HCT116 (cell line): Measurements from ENCODE around the gene GYS1. TPM values are rescaled to one million over a fixed set of nuclear protein-coding genes. Genes with fewer than 3 reads are reported as not detected.

Source experiments
- ATAC-seq: fragments of 200-7000 bp; cut with Tn5 transposase; 2 replicates; pipeline ENCODE4 v1.9.1; 2020; ENCODE audit warnings: mild to moderate bottlenecking, moderate library complexity
- BruUV-seq: library from RNA; stranded (reverse); fragments of 400-500 nt; replicated peaks from 2 replicates; lab custom pipeline; 2021; lab: Mats Ljungman, UMichigan
- CTCF ChIA-PET: fragments of 300-600 bp; sonication (Branson Sonifier 250); formaldehyde crosslinking; loops from one replicate; lab custom pipeline; 2021; ENCODE audit warnings: antibody characterized with exemption; lab: Charles Lee
- POLR2A ChIA-PET: fragments of 300-600, 350-600 bp; sonication (Branson Sonifier 250); formaldehyde crosslinking; loops from one replicate; lab custom pipeline; 2021; ENCODE audit warnings: antibody characterized with exemption; lab: Charles Lee
- RAD21 ChIA-PET, 2 experiments: fragments of 300-600 bp; sonication (Branson Sonifier 250); formaldehyde crosslinking; loops; one replicate each; lab custom pipeline; 2023; ENCODE audit warnings: low total read pairs in 2 of 2; ENCODE audit not compliant: uncharacterized antibody in 2 of 2, unreplicated experiment in 2 of 2, low non-redundant PET in 1 of 2; lab: Charles Lee
- DNase-seq: peaks from one replicate; pipeline ENCODE4 v3.0.0-alpha.2; 2010; ENCODE audit warnings: low read depth, low spot score
- H2AFZ ChIP-seq: fragments of 200-600 bp; shearing (Covaris generic), sonication (generic); 2 replicates; pipeline ENCODE4 v1.6.1; 2017; ENCODE audit warnings: low read depth, mixed run types, mixed read lengths, antibody characterized with exemption, low read length; ENCODE audit not compliant: poor library complexity, severe bottlenecking
- H3K27ac ChIP-seq: 2 replicates; pipeline ENCODE4 v1.5.1; 2012; ENCODE audit warnings: low read depth, low read length
- H3K27me3 ChIP-seq: fragments of 200-600 bp; sonication (generic); 2 replicates; pipeline ENCODE4 v1.6.1; 2016; ENCODE audit warnings: mixed run types, low read length, mixed read lengths; ENCODE audit not compliant: insufficient read depth
- H3K36me3 ChIP-seq, 2 experiments: fragments of 200-500 bp in 1 of 2; fragments of 200-600 bp in 1 of 2; sonication (Bioruptor generic) in 1 of 2; sonication (generic) in 1 of 2; 2 replicates each; pipeline versions ENCODE4 v1.5.1 to v1.6.1; 2014 to 2016; ENCODE audit warnings: low read length in 2 of 2, inconsistent platforms in 1 of 2, mixed read lengths in 1 of 2, mixed run types in 1 of 2; ENCODE audit not compliant: insufficient read depth in 2 of 2, control insufficient read depth in 1 of 2
- H3K4me1 ChIP-seq, 2 experiments: fragments of 200-600 bp in 1 of 2; sonication (generic) in 1 of 2; 2 replicates each; pipeline versions ENCODE4 v1.5.1 to v1.6.1; 2012 to 2017; ENCODE audit warnings: low read length in 2 of 2, inconsistent platforms in 1 of 2, mild to moderate bottlenecking in 1 of 2, mixed read lengths in 1 of 2, mixed run types in 1 of 2, moderate library complexity in 1 of 2; ENCODE audit not compliant: insufficient read depth in 2 of 2, control insufficient read depth in 1 of 2
- H3K4me2 ChIP-seq: fragments of 200-600 bp; sonication (generic); 2 replicates; pipeline ENCODE4 v1.6.1; 2017; ENCODE audit warnings: mixed run types, low read length, mixed read lengths
- H3K4me3 ChIP-seq, 2 experiments: fragments of 200-600 bp in 1 of 2; sonication (generic) in 1 of 2; replicated peaks in 1 of 2; 2 replicates each; pipeline ENCODE4 v1.5.1; 2011 to 2016; ENCODE audit warnings: low read length in 2 of 2, control low read depth in 1 of 2, low read depth in 1 of 2, mild to moderate bottlenecking in 1 of 2, mixed read lengths in 1 of 2, mixed run types in 1 of 2
- H3K79me2 ChIP-seq: fragments of 200-600 bp; sonication (generic); 2 replicates; pipeline ENCODE4 v1.6.1; 2017; ENCODE audit warnings: mild to moderate bottlenecking, mixed run types, low read length, moderate library complexity, mixed read lengths; ENCODE audit not compliant: insufficient read depth
- H3K9ac ChIP-seq: fragments of 200-600 bp; sonication (generic); 2 replicates; pipeline ENCODE4 v1.6.1; 2016; ENCODE audit warnings: low read length, mixed read lengths
- H3K9me2 ChIP-seq: fragments of 200-600 bp; sonication (generic), shearing (Covaris generic); 2 replicates; pipeline ENCODE4 v1.6.1; 2017; ENCODE audit warnings: mixed run types, mild to moderate bottlenecking, moderate library complexity; ENCODE audit not compliant: insufficient read depth
- H3K9me3 ChIP-seq, 2 experiments: fragments of 200-500 bp in 1 of 2; fragments of 200-600 bp in 1 of 2; sonication (Bioruptor generic) in 1 of 2; sonication (generic) in 1 of 2; 2 replicates each; pipeline ENCODE4 v1.6.1; 2014 to 2017; ENCODE audit warnings: low read length in 2 of 2, mixed read lengths in 2 of 2, inconsistent platforms in 1 of 2, low read depth in 1 of 2, mild to moderate bottlenecking in 1 of 2, mixed run types in 1 of 2, moderate library complexity in 1 of 2; ENCODE audit not compliant: control insufficient read depth in 1 of 2, insufficient read depth in 1 of 2
- H4K20me1 ChIP-seq: fragments of 200-600 bp; sonication (generic), shearing (Covaris generic); 2 replicates; pipeline ENCODE4 v1.6.1; 2017; ENCODE audit warnings: mixed run types, mild to moderate bottlenecking, moderate library complexity; ENCODE audit not compliant: insufficient read depth
- CEBPB ChIP-seq: IDR thresholded peaks from 2 replicates; pipeline ENCODE4 v1.6.1; 2012; ENCODE audit warnings: low read depth
- EZH2phosphoT487 ChIP-seq: fragments of 200-600 bp; IDR thresholded peaks from 2 replicates; pipeline ENCODE4 v1.6.1; 2018; ENCODE audit warnings: antibody characterized with exemption, borderline replicate concordance
- JUND ChIP-seq: IDR thresholded peaks from 2 replicates; pipeline ENCODE4 v1.6.1; 2012
- POLR2A ChIP-seq: IDR thresholded peaks from 2 replicates; pipeline ENCODE4 v1.7.0; 2011; ENCODE audit warnings: borderline replicate concordance; ENCODE audit not compliant: insufficient read depth, insufficient read length; ENCODE audit errors: extremely low read depth
- SP1 ChIP-seq: IDR thresholded peaks from 2 replicates; pipeline ENCODE4 v1.6.1; 2012; ENCODE audit warnings: low read depth
- YY1 ChIP-seq: IDR thresholded peaks from 2 replicates; pipeline ENCODE4 v1.6.1; 2011; ENCODE audit warnings: low read length, low read depth, moderate library complexity, mild to moderate bottlenecking; ENCODE audit not compliant: insufficient replicate concordance; ENCODE audit errors: extremely low read depth
- ZFX ChIP-seq: fragments of 450-650 bp; IDR thresholded peaks from 2 replicates; pipeline ENCODE4 v1.6.1; 2017
- intact Hi-C: fragments of 100-400 bp; cut with micrococcal nuclease; formaldehyde crosslinking; loops from 2 replicates; pipeline ENCODE4 v1.10.0; 2022
- total RNA-seq: library from RNA; stranded (reverse); gene quantifications from one replicate; pipeline ENCODE4 v1.2.1, GENCODE V29; 2021; ENCODE audit not compliant: unreplicated experiment
- TF ChIP-seq, protein P1 (sequence below): IDR thresholded peaks from 2 replicates; pipeline ENCODE4 v1.6.1; 2011; ENCODE audit warnings: mild to moderate bottlenecking, low read length, moderate library complexity; ENCODE audit not compliant: insufficient replicate concordance; ENCODE audit errors: extremely low read depth

GYS1 gene
- total RNA-seq, 1 experiment from 2014 or later = 50.7 TPM

DNA sequence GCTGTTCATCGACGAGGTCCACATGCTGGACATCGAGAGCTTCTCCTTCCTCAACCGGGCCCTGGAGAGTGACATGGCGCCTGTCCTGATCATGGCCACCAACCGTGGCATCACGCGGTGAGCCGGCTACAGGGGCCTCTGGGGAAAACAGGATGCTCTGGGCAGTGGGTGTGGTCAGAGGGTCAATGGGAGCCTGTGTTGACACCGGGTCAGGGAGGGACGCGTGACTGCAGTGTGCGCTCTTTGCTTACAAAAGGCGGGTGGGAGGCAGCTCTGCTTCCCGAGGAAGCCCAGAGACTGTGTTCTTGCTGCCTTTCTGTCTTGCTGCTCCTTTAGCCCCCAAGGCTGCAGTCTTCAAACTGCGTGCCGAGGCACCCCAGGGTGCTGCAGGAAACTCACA is 18.1 kb upstream of the GYS1 start:
- Histone ChIP-seq H3K79me2 (no peaks in the 10 kb centered on the region), H3K9ac (no peak overlapping the region), H3K4me1 (no peaks in the 10 kb centered on the region), H3K36me3 (peaks cover 49 to 51% of the 10 kb centered on the region in 2 experiments), H3K9me3 (no peaks in the 10 kb centered on the region), H2AFZ (no peak overlapping the region), H3K9me2 (no peaks in the 10 kb centered on the region), H3K4me3 (no peak overlapping the region), H3K27me3 (no peaks in the 10 kb centered on the region), H4K20me1 (no peaks in the 10 kb centered on the region), H3K27ac (no peak overlapping the region), H3K4me2 (no peak overlapping the region)
- intact Hi-C loops = no loop called here
- ATAC-seq (no peak), DNase-seq (no peak)
- ChIA-PET CTCF (interaction anchor here (3.3 kb wide), 1 partner anchor 11 kb away, joined by 19 read pairs; no protein-coding TSS in a partner anchor), RAD21 (no interaction called here), POLR2A (no interaction called here)
- no TSS peak for BruUV-seq
- no peak for TF ChIP-seq POLR2A
- TF ChIP-seq ZFX = no peak

DNA sequence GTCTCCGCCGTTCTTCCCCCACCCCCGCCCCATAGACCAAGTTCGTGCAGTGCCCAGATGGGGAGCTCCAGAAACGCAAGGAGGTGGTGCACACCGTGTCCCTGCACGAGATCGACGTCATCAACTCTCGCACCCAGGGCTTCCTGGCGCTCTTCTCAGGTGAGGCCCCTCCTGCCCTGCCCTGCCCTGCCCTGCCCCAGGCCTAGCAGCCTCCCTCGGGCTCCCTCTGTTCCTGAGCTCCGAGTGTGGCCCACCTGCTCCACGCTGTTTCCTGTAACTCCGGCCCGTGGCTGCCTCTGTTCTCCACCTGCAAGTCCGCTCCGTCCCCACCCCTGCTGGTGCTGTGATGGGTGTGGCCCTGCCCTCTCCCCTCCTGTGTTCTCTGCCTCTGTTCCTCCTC is 17.3 kb upstream of the GYS1 start:
- Histone ChIP-seq H3K9ac (no peak overlapping the region), H3K27ac (no peak overlapping the region), H3K36me3 (peaks cover 48 to 57% of the 10 kb centered on the region in 2 experiments), H3K4me2 (no peak overlapping the region), H3K27me3 (no peaks in the 10 kb centered on the region), H2AFZ (no peak overlapping the region), H3K4me3 (no peak overlapping the region), H3K9me2 (no peaks in the 10 kb centered on the region), H4K20me1 (no peaks in the 10 kb centered on the region), H3K9me3 (no peaks in the 10 kb centered on the region), H3K4me1 (no peaks in the 10 kb centered on the region), H3K79me2 (no peaks in the 10 kb centered on the region)
- DNase-seq = no peak
- no peak for TF ChIP-seq CEBPB
- TF ChIP-seq JUND = no peak
- TF ChIP-seq YY1 = no peak
- TF ChIP-seq, protein P1, sequence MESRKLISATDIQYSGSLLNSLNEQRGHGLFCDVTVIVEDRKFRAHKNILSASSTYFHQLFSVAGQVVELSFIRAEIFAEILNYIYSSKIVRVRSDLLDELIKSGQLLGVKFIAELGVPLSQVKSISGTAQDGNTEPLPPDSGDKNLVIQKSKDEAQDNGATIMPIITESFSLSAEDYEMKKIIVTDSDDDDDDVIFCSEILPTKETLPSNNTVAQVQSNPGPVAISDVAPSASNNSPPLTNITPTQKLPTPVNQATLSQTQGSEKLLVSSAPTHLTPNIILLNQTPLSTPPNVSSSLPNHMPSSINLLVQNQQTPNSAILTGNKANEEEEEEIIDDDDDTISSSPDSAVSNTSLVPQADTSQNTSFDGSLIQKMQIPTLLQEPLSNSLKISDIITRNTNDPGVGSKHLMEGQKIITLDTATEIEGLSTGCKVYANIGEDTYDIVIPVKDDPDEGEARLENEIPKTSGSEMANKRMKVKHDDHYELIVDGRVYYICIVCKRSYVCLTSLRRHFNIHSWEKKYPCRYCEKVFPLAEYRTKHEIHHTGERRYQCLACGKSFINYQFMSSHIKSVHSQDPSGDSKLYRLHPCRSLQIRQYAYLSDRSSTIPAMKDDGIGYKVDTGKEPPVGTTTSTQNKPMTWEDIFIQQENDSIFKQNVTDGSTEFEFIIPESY = no peak
- TF ChIP-seq EZH2phosphoT487 = no peak
- no peak for TF ChIP-seq SP1
- no peak for ATAC-seq
- intact Hi-C loops = no loop called here
- no TSS peak for BruUV-seq
- ChIA-PET POLR2A (no interaction called here), RAD21 (no interaction called here), CTCF (interaction anchor here (3.3 kb wide), 1 partner anchor 11 kb away, joined by 19 read pairs; no protein-coding TSS in a partner anchor)
